AG04450 (cell line): ENCODE measurements around the gene LCNL1. TPM values are rescaled to one million over a fixed set of nuclear protein-coding genes. Genes with fewer than 3 reads are reported as not detected.

ENCODE experiments used
- CTCF ChIA-PET: fragments of 300-600, 350-600 bp; formaldehyde crosslinking; extraction: SDS; loops from one replicate; lab custom pipeline; 2022; ENCODE audit warnings: antibody characterized with exemption, inconsistent platforms; lab: Charles Lee
- POLR2A ChIA-PET: fragments of 350-600 bp; formaldehyde crosslinking; extraction: SDS; loops from one replicate; lab custom pipeline; 2021; ENCODE audit warnings: antibody characterized with exemption, inconsistent platforms; lab: Yijun Ruan, JAX
- DNase-seq: peaks from one replicate; pipeline ENCODE4 v3.0.0-alpha.2; 2011; ENCODE audit warnings: low read depth, low spot score
- H3K27ac ChIP-seq: one replicate; pipeline ENCODE4 v1.5.1; 2012; ENCODE audit warnings: low read depth, low read length, control low read depth
- H3K27me3 ChIP-seq: one replicate; pipeline ENCODE4 v1.6.0; 2012; ENCODE audit warnings: low read length; ENCODE audit not compliant: control insufficient read depth, insufficient read depth
- H3K4me3 ChIP-seq: 2 replicates; pipeline ENCODE4 v1.5.1; 2011; ENCODE audit warnings: mild to moderate bottlenecking, low read depth, low read length, control low read depth
- H3K9me3 ChIP-seq: 2 replicates; pipeline ENCODE4 v1.5.1; 2012; ENCODE audit warnings: low read length; ENCODE audit not compliant: control insufficient read depth, insufficient read depth
- polyA plus RNA-seq: library from polyadenylated mRNA; depleted of rRNA; stranded (reverse); fragments of >200 nt; gene quantifications from 2 replicates; pipeline ENCODE4 v1.2.3, GENCODE V29; 2011
- TF ChIP-seq, protein P1 (sequence below): IDR thresholded peaks from 2 replicates; pipeline ENCODE4 v1.5.1; 2011; ENCODE audit warnings: low read depth, low read length, control low read depth, inconsistent platforms

The LCNL1 gene
- polyA plus RNA-seq, 1 experiment = 1.5 TPM

DNA sequence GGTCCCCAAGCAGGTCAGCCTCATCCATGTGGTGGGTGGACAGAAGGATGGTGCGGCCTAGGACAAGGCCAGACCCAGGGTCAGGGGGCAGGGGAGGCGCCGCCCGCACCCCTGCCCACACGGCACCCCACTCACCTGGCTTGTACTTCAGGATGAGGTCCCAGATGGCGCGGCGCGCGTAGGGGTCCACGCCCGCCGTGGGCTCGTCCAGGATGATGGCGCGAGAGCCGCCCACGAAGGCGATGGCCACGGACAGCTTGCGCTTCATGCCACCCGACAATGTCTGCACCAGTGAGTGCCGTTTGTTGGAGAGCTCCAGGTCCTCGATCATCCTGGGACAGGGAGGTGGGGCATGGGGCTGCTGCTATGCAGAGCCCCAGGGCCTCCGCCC lies 32.7 kb downstream of the LCNL1 start:
- Histone ChIP-seq H3K4me3 (no peak overlapping the region), H3K27ac (no peak overlapping the region), H3K27me3 (no peaks in the 10 kb centered on the region), H3K9me3 (peaks cover 58% of the 10 kb centered on the region)
- ChIA-PET POLR2A (no interaction called here), CTCF (interaction anchor here (0.6 to 1.8 kb wide), 2 partner anchors 11 to 14 kb away, joined by 3 to 6 read pairs; no protein-coding TSS in a partner anchor)
- no peak for DNase-seq
- TF ChIP-seq, protein P1, sequence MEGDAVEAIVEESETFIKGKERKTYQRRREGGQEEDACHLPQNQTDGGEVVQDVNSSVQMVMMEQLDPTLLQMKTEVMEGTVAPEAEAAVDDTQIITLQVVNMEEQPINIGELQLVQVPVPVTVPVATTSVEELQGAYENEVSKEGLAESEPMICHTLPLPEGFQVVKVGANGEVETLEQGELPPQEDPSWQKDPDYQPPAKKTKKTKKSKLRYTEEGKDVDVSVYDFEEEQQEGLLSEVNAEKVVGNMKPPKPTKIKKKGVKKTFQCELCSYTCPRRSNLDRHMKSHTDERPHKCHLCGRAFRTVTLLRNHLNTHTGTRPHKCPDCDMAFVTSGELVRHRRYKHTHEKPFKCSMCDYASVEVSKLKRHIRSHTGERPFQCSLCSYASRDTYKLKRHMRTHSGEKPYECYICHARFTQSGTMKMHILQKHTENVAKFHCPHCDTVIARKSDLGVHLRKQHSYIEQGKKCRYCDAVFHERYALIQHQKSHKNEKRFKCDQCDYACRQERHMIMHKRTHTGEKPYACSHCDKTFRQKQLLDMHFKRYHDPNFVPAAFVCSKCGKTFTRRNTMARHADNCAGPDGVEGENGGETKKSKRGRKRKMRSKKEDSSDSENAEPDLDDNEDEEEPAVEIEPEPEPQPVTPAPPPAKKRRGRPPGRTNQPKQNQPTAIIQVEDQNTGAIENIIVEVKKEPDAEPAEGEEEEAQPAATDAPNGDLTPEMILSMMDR = no peak

DNA sequence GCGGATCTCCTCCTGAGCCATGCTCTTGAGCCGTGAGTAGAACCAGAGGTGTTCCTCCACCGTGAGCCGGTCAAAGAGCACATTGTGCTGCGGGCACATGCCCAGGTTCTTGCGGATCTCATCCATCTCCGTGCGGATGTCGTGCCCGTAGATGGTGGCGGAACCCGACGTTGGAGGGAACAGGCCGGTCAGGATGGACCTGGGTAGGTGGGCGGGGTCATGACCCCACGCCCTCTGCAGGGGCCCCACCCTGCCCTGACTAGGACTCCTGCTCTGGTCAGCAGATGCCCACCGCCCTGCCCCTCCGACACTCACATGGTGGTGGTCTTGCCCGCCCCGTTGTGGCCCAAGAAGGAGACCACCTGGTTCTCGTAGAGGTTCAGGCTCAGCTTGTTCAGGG lies 33.2 kb downstream of the LCNL1 start:
- TF ChIP-seq, protein P1 = no peak
- Histone ChIP-seq H3K4me3 (no peak overlapping the region), H3K27ac (no peak overlapping the region), H3K9me3 (peaks cover 57% of the 10 kb centered on the region), H3K27me3 (no peaks in the 10 kb centered on the region)
- POLR2A ChIA-PET = interaction anchor here (0.7 kb wide), 1 partner anchor 37 kb away, joined by 3 read pairs; no protein-coding TSS in a partner anchor
- CTCF ChIA-PET = interaction anchor here (0.6 to 1.8 kb wide), 2 partner anchors 11 to 13 kb away, joined by 3 to 6 read pairs; no protein-coding TSS in a partner anchor
- DNase-seq = no peak

DNA sequence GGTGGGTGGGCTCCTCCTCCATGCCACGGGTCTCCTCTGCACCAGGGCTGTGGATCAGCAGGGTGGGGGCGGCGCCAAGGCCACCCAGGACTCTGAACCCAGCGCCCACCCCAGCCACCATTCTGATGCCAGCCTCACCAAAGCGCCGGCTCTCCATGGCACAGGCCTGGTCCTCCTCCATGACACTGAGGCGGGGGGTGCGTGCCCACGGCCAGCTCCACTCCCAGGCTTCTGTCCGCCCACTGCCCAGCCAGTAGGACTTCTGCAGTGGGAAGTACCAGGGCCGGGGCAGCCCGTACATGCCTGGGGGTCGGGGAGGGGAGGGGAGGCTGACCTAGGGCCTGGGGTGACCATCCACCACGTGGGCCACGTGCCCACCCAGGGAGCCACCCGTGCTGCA lies 33.6 kb downstream of the LCNL1 start:
- no peak overlapping the region for H3K4me3 ChIP-seq
- no peak for DNase-seq
- POLR2A ChIA-PET = interaction anchor here (0.7 kb wide), 1 partner anchor 38 kb away, joined by 3 read pairs; no protein-coding TSS in a partner anchor
- CTCF ChIA-PET = interaction anchor here (1.8 kb wide), 1 partner anchor 13 kb away, joined by 6 read pairs; no protein-coding TSS in a partner anchor
- peaks cover 55% of the 10 kb centered on the region for H3K9me3 ChIP-seq
- H3K27me3 ChIP-seq = no peaks in the 10 kb centered on the region
- TF ChIP-seq, protein P1 = no peak
- H3K27ac ChIP-seq = no peak overlapping the region

DNA sequence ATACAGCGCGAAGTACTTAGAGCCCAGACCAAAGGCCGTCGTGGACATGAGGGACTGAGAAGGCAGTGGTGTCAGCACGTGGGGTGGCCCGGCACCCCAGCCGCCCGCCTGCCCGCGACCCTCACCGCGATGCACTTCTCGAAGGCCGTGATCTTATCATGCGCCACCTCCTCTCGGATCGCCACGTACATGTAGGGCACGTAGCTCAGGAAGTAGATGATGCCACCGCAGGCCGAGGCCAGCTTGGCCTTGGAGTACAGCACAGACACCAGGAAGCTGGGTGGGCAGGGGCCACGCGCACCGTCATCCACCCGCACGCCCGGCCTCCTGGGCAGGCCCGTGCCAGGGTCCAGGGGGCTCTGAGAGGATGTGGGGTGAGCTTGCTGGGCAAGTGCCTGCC lies 34.3 kb downstream of the LCNL1 start:
- POLR2A ChIA-PET = no interaction called here
- TF ChIP-seq, protein P1 = no peak
- H3K27ac ChIP-seq = no peak overlapping the region
- H3K9me3 ChIP-seq = peaks cover 61% of the 10 kb centered on the region
- DNase-seq = no peak
- H3K27me3 ChIP-seq = no peaks in the 10 kb centered on the region
- H3K4me3 ChIP-seq = no peak overlapping the region
- CTCF ChIA-PET = no interaction called here

DNA sequence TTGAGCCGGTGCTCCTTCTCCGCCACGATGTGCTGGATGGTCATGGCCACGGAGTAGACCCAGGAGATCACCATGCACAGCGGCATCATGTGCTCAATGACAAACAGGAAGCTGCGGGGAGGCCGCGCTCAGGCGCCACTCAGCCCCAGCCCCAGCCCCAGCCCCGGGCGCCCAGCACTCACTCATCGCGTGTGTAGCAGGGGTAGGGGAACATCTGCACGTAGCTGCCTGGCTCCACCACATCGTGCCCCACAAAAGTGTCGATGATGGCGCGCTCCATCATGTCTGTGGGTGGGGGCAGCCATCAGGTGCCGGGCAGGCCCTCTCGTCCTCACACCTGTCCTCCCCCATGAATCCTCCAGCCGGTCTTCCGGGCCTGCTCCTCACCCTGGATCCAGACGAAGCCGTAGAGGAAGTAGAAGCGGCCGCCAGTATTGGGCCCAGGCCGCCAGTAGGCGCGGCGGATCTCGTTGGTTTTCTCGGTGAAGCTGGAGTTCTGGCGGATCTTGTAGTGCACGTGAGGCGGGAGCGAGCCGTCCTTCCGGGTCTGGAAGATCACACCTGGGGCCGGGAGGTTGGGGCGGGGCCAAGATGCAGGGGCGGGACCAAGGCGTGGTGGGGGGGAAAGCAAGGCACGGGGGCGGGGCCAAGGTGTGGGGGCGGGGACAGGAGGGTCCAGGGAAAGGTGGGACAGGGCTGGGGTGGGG lies 35.2 kb downstream of the LCNL1 start:
- H3K4me3 ChIP-seq = no peak overlapping the region
- H3K9me3 ChIP-seq = peaks cover 61% of the 10 kb centered on the region
- no peaks in the 10 kb centered on the region for H3K27me3 ChIP-seq
- no peak overlapping the region for H3K27ac ChIP-seq
- ChIA-PET CTCF (interaction anchor here (0.6 kb wide), 1 partner anchor 12 kb away, joined by 3 read pairs; no protein-coding TSS in a partner anchor), POLR2A (no interaction called here)
- TF ChIP-seq, protein P1 = no peak
- DNase-seq = no peak
